ENCODE results near the gene RBM17.

- TF ChIP-seq CTCF (IDR thresholded peaks at IDR 0.05 in 2 of 3, conservative IDR thresholded peaks at IDR 0.05 in 1 of 3; ENCODE audit: borderline replicate concordance in 1 of 3, insufficient read depth in 1 of 3, low read depth in 2 of 3, low read length in 2 of 3) (no peak), TCF7L2 (IDR thresholded peaks at IDR 0.05; ENCODE audit: borderline replicate concordance, extremely low read depth, insufficient read depth, insufficient read length) (no peak), POLR2A (IDR thresholded peaks at IDR 0.05; ENCODE audit: borderline replicate concordance, extremely low read depth, insufficient read depth, insufficient read length) (no peak), REST (IDR thresholded peaks at IDR 0.05; ENCODE audit: low read depth) (no peak), POLR2AphosphoS5 (IDR thresholded peaks at IDR 0.05; ENCODE audit: low read depth, low read length) (no peak), ZBTB33 (IDR thresholded peaks at IDR 0.05; ENCODE audit: extremely low read depth, insufficient replicate concordance, low read length) (no peak), EZH2 (IDR thresholded peaks at IDR 0.05) (no peak), ZFX (IDR thresholded peaks at IDR 0.05) (no peak), RAD21 (IDR thresholded peaks at IDR 0.05; ENCODE audit: low read depth) (no peak), JUND (IDR thresholded peaks at IDR 0.05) (no peak), FOSL1 (IDR thresholded peaks at IDR 0.05; ENCODE audit: low read depth) (no peak), YY1 (IDR thresholded peaks at IDR 0.05; ENCODE audit: extremely low read depth, insufficient replicate concordance, low read depth, low read length) (no peak)
These were observed 21.4 kb upstream of the RBM17 start for GRCh38 chr10:6067457-6067856.

Measured in HCT116 (cell line).